Esophagus squamous epithelium (tissue), 5 donors: Measurements from ENCODE around the gene VWDE. TPM values are rescaled to one million over a fixed set of nuclear protein-coding genes. Genes with fewer than 3 reads are reported as not detected.

Experiments
- DNase-seq: peaks from one replicate; lab custom pipeline; 2025; lab: John Stamatoyannopoulos, UW
- H3K27ac ChIP-seq, 4 donors: fragments of 200-600 bp; sonication (generic); one replicate each; pipeline ENCODE4 v1.5.1; 2016 to 2019; ENCODE audit warnings: mild to moderate bottlenecking in 1 of 4
- H3K27me3 ChIP-seq, 4 donors: fragments of 200-600 bp; sonication (generic); 1 replicate in 3 of 4; 2 replicates in 1 of 4; pipeline versions ENCODE4 v1.5.1 to v1.6.0; 2017 to 2021; ENCODE audit warnings: antibody characterized with exemption in 1 of 4
- H3K36me3 ChIP-seq, 3 donors: fragments of 200-600 bp; sonication (generic); one replicate each; pipeline ENCODE4 v1.5.1; 2016 to 2019
- H3K4me1 ChIP-seq, 3 donors: fragments of 200-600 bp; sonication (generic); one replicate each; pipeline ENCODE4 v1.5.1; 2017 to 2019
- H3K4me3 ChIP-seq, 4 donors: fragments of 200-600 bp; sonication (generic); 1 replicate in 3 of 4; 2 replicates in 1 of 4; pipeline ENCODE4 v1.5.1; 2016 to 2019; ENCODE audit warnings: mild to moderate bottlenecking in 2 of 4, moderate library complexity in 1 of 4
- H3K9me3 ChIP-seq, 3 donors: fragments of 200-600 bp; sonication (generic); one replicate each; pipeline ENCODE4 v1.5.1; 2016 to 2019
- CTCF ChIP-seq, 6 experiments: fragments of 450-650 bp in 4 of 6; fragments of 200-600 bp in 2 of 6; sonication (generic) in 2 of 6; IDR thresholded peaks; one replicate each; pipeline ENCODE4 v1.5.1; 2016 to 2019; ENCODE audit warnings: antibody characterized with exemption in 6 of 6, mild to moderate bottlenecking in 4 of 6, moderate library complexity in 4 of 6
- POLR2A ChIP-seq, 4 donors: fragments of 450-650 bp; IDR thresholded peaks; one replicate each; pipeline ENCODE4 v1.6.1; 2017; ENCODE audit warnings: antibody characterized with exemption in 4 of 4, mild to moderate bottlenecking in 4 of 4, moderate library complexity in 3 of 4
- WGBS, 2 donors: methylation state at CpG; one replicate each; pipeline ENCODE4 v1.1.5; 2018; 5-methylcytosine and 5-hydroxymethylcytosine counted together
- intact Hi-C: fragments of 100-400 bp; cut with DNase I; formaldehyde crosslinking; loops from one replicate; pipeline ENCODE4 v1.15.0; 2022
- total RNA-seq, 4 donors: library from RNA; depleted of rRNA; stranded (reverse); fragments of >200 nt; gene quantifications; one replicate each; pipeline ENCODE4 v1.1.0, GENCODE V29; 2016
- donor health status: DM: yes; HTN: yes; CAD: no.

The VWDE gene
- total RNA-seq, 4 donors from 2014 or later = 0.62 to 2.9 (median 1.2) TPM

- Histone ChIP-seq H3K36me3 (no peaks in the 10 kb centered on the region), H3K9me3 (no peaks in the 10 kb centered on the region), H3K27ac (no peak overlapping the region), H3K4me1 (no peaks in the 10 kb centered on the region), H3K27me3 (peaks cover 0 to 4% (median 0%) of the 10 kb centered on the region in 4 donors), H3K4me3 (no peak overlapping the region)
- DNase-seq = no peak
- intact Hi-C loops = no loop called here
- WGBS, 2 donors = 34 to 41% methylated on average over 7 of the region's 7 CpGs
- TF ChIP-seq POLR2A (IDR thresholded peaks at IDR 0.05) (no peak), CTCF (IDR thresholded peaks at IDR 0.05) (no peak)
Observed at GRCh38 chr7:12436896-12437535, 33.4 kb upstream of the VWDE start.

GRCh38 chr7:12436126-12436525, 32.5 kb upstream of the VWDE start:
- TF ChIP-seq CTCF (IDR thresholded peaks at IDR 0.05) = no peak
- no peak for TF ChIP-seq POLR2A (IDR thresholded peaks at IDR 0.05)
- Histone ChIP-seq H3K27ac (no peak overlapping the region), H3K4me1 (no peaks in the 10 kb centered on the region), H3K4me3 (no peak overlapping the region), H3K27me3 (peaks cover 0 to 4% (median 0%) of the 10 kb centered on the region in 4 donors), H3K36me3 (no peaks in the 10 kb centered on the region), H3K9me3 (no peaks in the 10 kb centered on the region)
- intact Hi-C loops = no loop called here
- no peak for DNase-seq

DNA sequence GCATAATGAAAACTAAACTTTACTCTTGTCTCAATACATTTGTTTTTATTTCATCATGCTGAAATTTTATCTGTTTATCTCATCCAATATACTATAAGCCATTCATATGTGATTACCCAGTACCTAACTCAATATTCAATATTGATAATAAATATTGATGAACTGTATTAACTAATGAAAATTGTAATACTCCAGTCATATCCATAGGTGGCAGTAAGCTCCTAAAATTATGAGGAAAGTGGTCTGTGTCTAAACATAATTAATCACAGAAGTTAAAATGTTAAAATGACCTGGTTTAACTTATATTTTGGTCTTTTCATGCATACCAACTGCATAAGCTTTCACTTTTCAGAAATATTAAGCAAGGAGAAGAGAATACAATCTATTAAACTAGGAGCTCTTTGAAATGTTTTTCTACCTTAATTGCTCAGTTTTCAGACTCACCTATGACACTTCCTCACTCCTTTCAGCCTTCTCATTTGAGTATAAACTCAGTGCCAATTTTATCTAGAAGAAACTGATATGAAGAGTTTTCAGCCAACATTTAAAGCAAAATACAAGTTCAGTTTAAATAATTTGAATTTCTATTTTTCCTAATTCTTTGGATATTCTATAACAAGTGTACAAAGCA, 30.5 kb upstream of the VWDE start:
- no peak overlapping the region for H3K4me3 ChIP-seq
- H3K36me3 ChIP-seq = no peaks in the 10 kb centered on the region
- no peaks in the 10 kb centered on the region for H3K4me1 ChIP-seq
- no peaks in the 10 kb centered on the region for H3K9me3 ChIP-seq
- TF ChIP-seq CTCF (IDR thresholded peaks at IDR 0.05) = peak in 2 of 6 experiments; percentile 20 to 33
- no peak for TF ChIP-seq POLR2A (IDR thresholded peaks at IDR 0.05)
- intact Hi-C loops = no loop called here
- no peak overlapping the region for H3K27ac ChIP-seq
- H3K27me3 ChIP-seq = peaks cover 0 to 4% (median 0%) of the 10 kb centered on the region in 4 donors
- no peak for DNase-seq

DNA sequence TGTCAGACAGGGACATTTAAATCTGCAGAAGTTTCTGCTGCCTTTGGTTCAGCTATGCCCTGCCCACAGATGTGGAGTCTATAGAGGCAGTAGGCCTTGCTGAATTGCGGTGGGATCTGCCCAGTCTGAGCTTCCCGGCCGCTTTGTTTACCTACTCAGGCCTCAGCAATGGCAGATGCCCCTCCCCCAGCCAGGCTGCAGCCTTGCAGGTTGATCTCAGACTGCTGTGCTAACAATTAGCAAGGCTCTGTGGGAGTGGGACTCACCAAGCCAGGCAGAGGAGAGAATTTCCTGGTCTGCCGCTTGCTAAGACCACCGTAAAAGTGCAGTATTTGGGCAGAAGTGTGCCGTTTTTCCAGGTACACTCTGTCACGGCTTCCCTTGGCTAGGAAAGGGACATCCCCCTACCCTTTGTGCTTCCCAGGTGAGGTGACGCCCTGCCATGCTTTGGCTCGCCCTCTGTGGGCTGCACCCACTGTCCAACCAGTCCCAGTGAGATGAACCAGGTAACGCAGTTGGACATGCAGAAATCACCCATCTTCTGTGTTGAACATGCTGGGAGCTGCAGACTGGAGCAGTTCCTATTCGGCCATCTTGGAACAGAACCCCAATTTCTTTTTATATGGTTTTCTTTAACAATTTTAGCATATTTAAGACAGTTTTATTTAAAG, 28.4 kb upstream of the VWDE start:
- peaks cover 0 to 4% (median 0%) of the 10 kb centered on the region in 4 donors for H3K27me3 ChIP-seq
- H3K4me1 ChIP-seq = no peaks in the 10 kb centered on the region
- H3K4me3 ChIP-seq = peak overlapping the region in 1 of 4 donors; percentile 39
- TF ChIP-seq CTCF (IDR thresholded peaks at IDR 0.05) = no peak
- TF ChIP-seq POLR2A (IDR thresholded peaks at IDR 0.05) = no peak
- no peaks in the 10 kb centered on the region for H3K36me3 ChIP-seq
- intact Hi-C loops = no loop called here
- H3K9me3 ChIP-seq = no peaks in the 10 kb centered on the region
- DNase-seq = no peak
- H3K27ac ChIP-seq = no peak overlapping the region
- 53 to 71% methylated on average over 4 to 8 of the region's 11 CpGs for WGBS, 2 donors

DNA sequence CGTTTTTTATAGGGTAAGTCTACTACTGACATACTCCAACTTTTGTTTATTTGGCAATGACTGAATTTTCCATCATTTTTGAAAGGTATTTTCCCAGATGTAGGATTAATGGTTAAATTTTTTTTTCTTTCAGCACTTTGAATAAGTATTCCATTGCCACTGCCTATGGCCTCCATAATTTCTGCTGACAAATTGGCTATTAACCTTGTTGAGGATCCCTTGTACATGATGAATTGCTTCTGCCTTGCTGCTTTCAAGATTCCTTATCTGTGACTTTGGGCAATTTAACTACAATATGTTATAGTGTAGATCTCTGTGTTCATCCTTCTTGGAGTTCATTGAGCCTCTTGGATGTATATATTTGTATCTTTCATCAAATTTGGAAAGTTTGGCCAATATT, 21.6 kb upstream of the VWDE start:
- Histone ChIP-seq H3K27ac (no peak overlapping the region), H3K4me3 (no peak overlapping the region), H3K4me1 (no peaks in the 10 kb centered on the region), H3K9me3 (no peaks in the 10 kb centered on the region), H3K27me3 (no peaks in the 10 kb centered on the region), H3K36me3 (no peaks in the 10 kb centered on the region)
- intact Hi-C loops = no loop called here
- 33 to 52% methylated on average over 1 of the region's 1 CpG for WGBS, 2 donors
- TF ChIP-seq POLR2A (IDR thresholded peaks at IDR 0.05) (no peak), CTCF (IDR thresholded peaks at IDR 0.05) (no peak)
- DNase-seq = no peak
